Transverse colon (tissue), 4 donors: ENCODE results near the gene EGF. TPM values are rescaled to one million over a fixed set of nuclear protein-coding genes. Genes with fewer than 3 reads are reported as not detected.

Source experiments
- DNase-seq: peaks from one replicate; pipeline ENCODE4 v3.0.0-alpha.2; 2019
- H3K27ac ChIP-seq, 4 donors: fragments of 200-600 bp; sonication (generic); 2 replicates each; pipeline ENCODE4 v1.5.1; 2016 to 2018; ENCODE audit warnings: inconsistent platforms in 4 of 4
- H3K27me3 ChIP-seq: fragments of 200-600 bp; sonication (generic); 2 replicates; pipeline ENCODE4 v1.5.1; 2017; ENCODE audit warnings: inconsistent platforms
- H3K36me3 ChIP-seq, 4 donors: fragments of 200-600 bp; sonication (generic); 2 replicates each; pipeline ENCODE4 v1.5.1; 2017 to 2019; ENCODE audit warnings: inconsistent platforms in 4 of 4
- H3K4me1 ChIP-seq, 4 donors: fragments of 200-600 bp; sonication (generic); 2 replicates each; pipeline ENCODE4 v1.5.1; 2017 to 2020; ENCODE audit warnings: inconsistent platforms in 4 of 4
- H3K4me3 ChIP-seq, 4 donors: fragments of 200-600 bp; sonication (generic); 1 replicate in 1 of 4; 2 replicates in 3 of 4; pipeline versions ENCODE4 v1.5.1 to v1.6.1; 2017 to 2019; ENCODE audit warnings: inconsistent platforms in 4 of 4
- H3K9me3 ChIP-seq, 2 donors: fragments of 200-600 bp; sonication (generic); 2 replicates each; pipeline ENCODE4 v1.5.1; 2017 to 2019; ENCODE audit warnings: inconsistent platforms in 2 of 2
- CTCF ChIP-seq, 5 experiments: fragments of 200-600 bp in 3 of 5; fragments of 450-650 bp in 2 of 5; sonication (generic) in 3 of 5; IDR thresholded peaks; 1 replicate in 2 of 5; 2 replicates in 3 of 5; pipeline ENCODE4 v1.5.1; 2016 to 2017; ENCODE audit warnings: antibody characterized with exemption in 5 of 5, inconsistent platforms in 3 of 5, mild to moderate bottlenecking in 2 of 5, moderate library complexity in 1 of 5
- EP300 ChIP-seq: sonication (generic); formaldehyde crosslinking; IDR thresholded peaks from one replicate; pipeline ENCODE4 v1.6.1; 2017; ENCODE audit warnings: antibody characterized with exemption, low read depth
- POLR2A ChIP-seq: fragments of 450-650 bp; IDR thresholded peaks from one replicate; pipeline ENCODE4 v1.6.1; 2016; ENCODE audit warnings: antibody characterized with exemption, mild to moderate bottlenecking, moderate library complexity
- POLR2AphosphoS5 ChIP-seq, 3 donors: sonication (generic); formaldehyde crosslinking; IDR thresholded peaks; one replicate each; pipeline ENCODE4 v1.6.1; 2016; ENCODE audit warnings: antibody characterized with exemption in 3 of 3
- WGBS, 2 donors: methylation state at CpG; one replicate each; pipeline ENCODE4 v1.1.5; 2018; ENCODE audit warnings: low coverage in 1 of 2; 5-methylcytosine and 5-hydroxymethylcytosine counted together
- in situ Hi-C, 4 donors: fragments of 200-750 bp; cut with MboI; loops; one replicate each; pipeline versions ENCODE4 v1.15.0 to v1.15.1; 2017; ENCODE audit warnings: low sequenced_read_pairs in 3 of 4, low pct_ligation_motif_present in 1 of 4, low pct_unique_long_range_greater_than_20kb in 1 of 4
- intact Hi-C: fragments of 100-400 bp; cut with DNase I; formaldehyde crosslinking; loops from one replicate; pipeline ENCODE4 v1.15.1; 2023; ENCODE audit warnings: low total_unique reads
- total RNA-seq, 4 donors: library from RNA; depleted of rRNA; stranded (reverse); fragments of >200 nt; gene quantifications; one replicate each; pipeline ENCODE4 v1.1.0, GENCODE V29; 2016

The EGF gene
- total RNA-seq, 4 donors from 2014 or later, result 0.79 to 3.1 (median 1.1) TPM

GRCh38 chr4:109879636-109880314 is 32.9 kb upstream of the EGF start:
- no peaks in the 10 kb centered on the region for H3K4me1 ChIP-seq
- no peaks in the 10 kb centered on the region for H3K36me3 ChIP-seq
- no peak for TF ChIP-seq POLR2AphosphoS5 (IDR thresholded peaks at IDR 0.05)
- no peak for TF ChIP-seq POLR2A
- TF ChIP-seq CTCF (IDR thresholded peaks at IDR 0.05), result no peak
- TF ChIP-seq EP300, result no peak
- H3K4me3 ChIP-seq, result no peak overlapping the region
- H3K27me3 ChIP-seq, result no peaks in the 10 kb centered on the region
- WGBS, 2 donors, result 89 to 100% methylated on average over 2 to 7 of the region's 7 CpGs
- no peak for DNase-seq
- H3K9me3 ChIP-seq, result no peaks in the 10 kb centered on the region
- H3K27ac ChIP-seq, result no peak overlapping the region
- intact Hi-C loops, result no loop called here
- in situ Hi-C loops, result no loop called here

- DNase-seq, result no peak
- Histone ChIP-seq H3K27me3 (no peaks in the 10 kb centered on the region), H3K36me3 (no peaks in the 10 kb centered on the region), H3K9me3 (no peaks in the 10 kb centered on the region), H3K27ac (no peak overlapping the region), H3K4me1 (no peaks in the 10 kb centered on the region), H3K4me3 (no peak overlapping the region)
- TF ChIP-seq POLR2A, result no peak
- TF ChIP-seq EP300, result no peak
- TF ChIP-seq POLR2AphosphoS5 (IDR thresholded peaks at IDR 0.05), result no peak
- intact Hi-C loops (no loop called here), in situ Hi-C loops (no loop called here)
These were observed 26.4 kb upstream of the EGF start for GRCh38 chr4:109886303-109886702.

GRCh38 chr4:109887071-109887470 is 25.6 kb upstream of the EGF start:
- Histone ChIP-seq H3K27me3 (no peaks in the 10 kb centered on the region), H3K4me3 (no peak overlapping the region), H3K36me3 (no peaks in the 10 kb centered on the region), H3K9me3 (no peaks in the 10 kb centered on the region), H3K4me1 (no peaks in the 10 kb centered on the region), H3K27ac (no peak overlapping the region)
- DNase-seq, result no peak
- intact Hi-C loops, result no loop called here
- TF ChIP-seq CTCF (IDR thresholded peaks at IDR 0.05) (no peak), EP300 (no peak), POLR2A (no peak), POLR2AphosphoS5 (IDR thresholded peaks at IDR 0.05) (no peak)
- in situ Hi-C loops, result no loop called here
- WGBS, 2 donors, result 40 to 61% methylated on average over 6 of the region's 6 CpGs

- DNase-seq, result no peak
- Histone ChIP-seq H3K36me3 (no peaks in the 10 kb centered on the region), H3K4me3 (no peak overlapping the region), H3K9me3 (no peaks in the 10 kb centered on the region), H3K4me1 (no peaks in the 10 kb centered on the region), H3K27ac (no peak overlapping the region), H3K27me3 (no peaks in the 10 kb centered on the region)
- TF ChIP-seq POLR2A, result no peak
- TF ChIP-seq POLR2AphosphoS5 (IDR thresholded peaks at IDR 0.05), result no peak
- TF ChIP-seq EP300, result no peak
- no peak for TF ChIP-seq CTCF (IDR thresholded peaks at IDR 0.05)
- intact Hi-C loops (no loop called here), in situ Hi-C loops (no loop called here)
These were observed 22.6 kb upstream of the EGF start for GRCh38 chr4:109890076-109890475.
